GM18498 (cell line): ENCODE data around the gene APOBEC3C.
"Not testable (repeated sequence)": the region's sequence is repeated elsewhere in the genome, so short reads cannot be mapped to it uniquely, and the experiment has no call there.

Experiments used
- ATAC-seq: cut with Tn5 transposase; IDR thresholded peaks from one replicate; pipeline ENCODE4 v1.9.1; 2021; ENCODE audit warnings: mild to moderate bottlenecking, moderate library complexity; ENCODE audit not compliant: unreplicated experiment

APOBEC3C gene

GRCh38 chr22:39020021-39020651, 6.1 kb downstream of the APOBEC3C start:
- ATAC-seq, result not testable (repeated sequence)

- no peak for ATAC-seq
Observed at GRCh38 chr22:39021552-39022250, 7.6 kb downstream of the APOBEC3C start.

GRCh38 chr22:39024519-39025308, 10.7 kb downstream of the APOBEC3C start:
- no peak for ATAC-seq

GRCh38 chr22:39026509-39027150, 12.6 kb downstream of the APOBEC3C start:
- no peak for ATAC-seq

GRCh38 chr22:39027717-39028116, 13.7 kb downstream of the APOBEC3C start:
- ATAC-seq, result no peak

- ATAC-seq, result no peak
Observed at GRCh38 chr22:39028281-39028680, 14.2 kb downstream of the APOBEC3C start.

- no peak for ATAC-seq
Observed at GRCh38 chr22:39029227-39029626, 15.2 kb downstream of the APOBEC3C start.

- ATAC-seq, result no peak
Observed at GRCh38 chr22:39030705-39031104, 16.6 kb downstream of the APOBEC3C start.

- ATAC-seq, result not testable (repeated sequence)
Observed at GRCh38 chr22:39031434-39032295, 17.6 kb downstream of the APOBEC3C start.

- not testable (repeated sequence) for ATAC-seq
Observed at GRCh38 chr22:39037071-39037470, 23.0 kb downstream of the APOBEC3C start.

- ATAC-seq, result no peak
Observed at GRCh38 chr22:39039306-39040126, 25.5 kb downstream of the APOBEC3C start.

GRCh38 chr22:39040155-39040537, 26.1 kb downstream of the APOBEC3C start:
- ATAC-seq, result not testable (repeated sequence)

- peak; percentile 88 for ATAC-seq
Observed at GRCh38 chr22:39040538-39041296, 26.7 kb downstream of the APOBEC3C start, which contains the start of gene APOBEC3F. TSS of gene APOBEC3F (plus strand) at chr22:39040864. CDS start at chr22:39040961, 97 bp downstream.

GRCh38 chr22:39041908-39042307, 27.9 kb downstream of the APOBEC3C start:
- ATAC-seq, result no peak

- not testable (repeated sequence) for ATAC-seq
Observed at GRCh38 chr22:39043063-39043462, 29.0 kb downstream of the APOBEC3C start.

- ATAC-seq, result not testable (repeated sequence)
Observed at GRCh38 chr22:39045136-39045535, 31.1 kb downstream of the APOBEC3C start.

- not testable (repeated sequence) for ATAC-seq
Observed at GRCh38 chr22:39049486-39049885, 35.4 kb downstream of the APOBEC3C start.

GRCh38 chr22:39051844-39052495, 37.9 kb downstream of the APOBEC3C start:
- ATAC-seq, result not testable (repeated sequence)
